Bronchus fibroblast of lung (primary cell): ENCODE measurements around the gene THEM5. TPM values are rescaled to one million over a fixed set of nuclear protein-coding genes. Genes with fewer than 3 reads are reported as not detected.

Source experiments
- total RNA-seq: library from RNA; depleted of rRNA; stranded (reverse); fragments of >200 nt; gene quantifications from 2 replicates; pipeline ENCODE4 v1.2.3, GENCODE V29; 2015

THEM5 gene, protein sequence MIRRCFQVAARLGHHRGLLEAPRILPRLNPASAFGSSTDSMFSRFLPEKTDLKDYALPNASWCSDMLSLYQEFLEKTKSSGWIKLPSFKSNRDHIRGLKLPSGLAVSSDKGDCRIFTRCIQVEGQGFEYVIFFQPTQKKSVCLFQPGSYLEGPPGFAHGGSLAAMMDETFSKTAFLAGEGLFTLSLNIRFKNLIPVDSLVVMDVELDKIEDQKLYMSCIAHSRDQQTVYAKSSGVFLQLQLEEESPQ
- total RNA-seq = not detected in 2 replicates

DNA sequence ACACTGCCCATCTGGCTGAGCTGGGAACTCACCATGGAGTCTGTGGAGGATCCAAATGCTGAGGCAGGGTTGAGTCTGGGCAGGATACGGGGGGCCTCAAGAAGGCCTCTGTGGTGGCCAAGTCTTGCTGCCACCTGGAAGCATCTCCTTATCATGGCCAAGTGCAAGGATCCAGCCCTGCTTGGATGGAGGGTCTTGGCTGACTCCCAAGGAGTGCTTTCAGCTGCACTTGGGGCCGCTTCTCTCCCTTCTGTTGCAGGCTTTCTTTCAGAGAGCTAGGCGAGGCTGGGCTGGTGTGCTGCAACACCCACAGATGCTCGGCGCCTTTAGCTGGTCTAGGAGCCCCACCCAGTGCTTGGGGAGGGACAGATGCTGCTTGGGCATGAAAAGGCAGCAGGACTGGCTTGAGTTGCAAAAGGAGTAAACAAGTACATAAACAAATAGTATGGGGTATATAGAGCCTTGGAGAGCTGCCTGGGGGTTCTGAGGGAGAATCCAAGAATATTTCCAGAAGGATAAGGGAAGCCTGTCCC, at the start of gene THEM5:
TSS of gene THEM5 (minus strand) at position 302 of the 533 bp plus-strand sequence. CDS start at position 155, 147 bp downstream.

GRCh38 chr1:151839457-151840403, 13.8 kb downstream of the THEM5 start, which contains the start of gene C2CD4D:
TSS of gene C2CD4D (minus strand) at chr1:151839820. CDS start at chr1:151838989, 831 bp downstream.

GRCh38 chr1:151831605-151832004, 21.9 kb downstream of the THEM5 start, which contains the start of gene RORC:
TSS of gene RORC (minus strand) at chr1:151831802. CDS start at chr1:151831764, 38 bp downstream.

DNA sequence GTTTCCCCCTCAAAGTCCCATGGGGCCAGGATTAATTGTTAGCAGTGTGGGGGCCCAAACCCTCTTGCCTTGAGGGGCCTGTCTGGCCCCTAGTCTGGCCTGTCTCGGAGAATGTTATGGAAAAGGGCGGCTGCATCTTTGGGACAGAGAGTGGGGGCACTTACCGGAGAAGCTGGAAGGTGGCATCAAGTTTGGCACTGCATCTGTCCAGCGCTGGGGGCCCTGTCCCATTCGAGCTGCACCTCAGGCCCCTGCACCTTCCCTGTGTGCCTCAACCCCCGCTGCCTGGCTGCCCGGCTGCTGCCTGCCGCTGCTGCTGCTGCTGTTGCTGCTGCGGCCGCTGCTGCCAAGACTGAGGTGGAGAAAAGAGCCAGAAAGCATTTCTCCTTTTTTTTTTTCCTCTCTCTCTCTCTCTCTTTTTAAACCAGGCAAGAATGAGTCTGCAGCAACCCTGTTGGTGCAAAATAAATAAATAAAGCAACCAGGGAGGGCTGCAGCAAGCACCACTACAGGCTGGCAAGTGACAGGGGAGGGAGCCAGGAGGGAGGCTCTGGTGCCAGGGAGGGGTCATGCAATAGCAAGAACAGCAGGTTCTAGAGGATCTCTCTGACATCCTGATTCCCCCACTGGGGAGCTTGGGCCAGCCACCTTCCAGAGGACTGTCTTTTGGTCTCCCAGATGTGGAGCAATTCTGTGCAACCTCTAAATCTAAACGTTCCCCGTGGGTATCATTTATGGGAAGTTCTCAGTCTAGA, 48.3 kb downstream of the THEM5 start, which contains the start of gene LINGO4:
TSS of gene LINGO4 (minus strand) at position 354 of the 755 bp plus-strand sequence. CDS start 2,715 bp downstream, outside the sequence.

Other genes with a start within 250 kb of the THEM5 start
- gene SNX27, start 241.7 kb downstream of the THEM5 start, total RNA-seq = 10.1 and 10.3 TPM in 2 replicates
- gene CELF3, start 136.9 kb downstream of the THEM5 start, total RNA-seq = not detected in 2 replicates
- not detected in 2 replicates for gene RIIAD1, start 132.2 kb downstream of the THEM5 start, total RNA-seq
- 90.7 and 117 TPM in 2 replicates for gene MRPL9, start 90.2 kb downstream of the THEM5 start, total RNA-seq
- 4.5 and 5.5 TPM in 2 replicates for gene TDRKH, start 63.2 kb downstream of the THEM5 start, total RNA-seq
- gene LINGO4, start 48.3 kb downstream of the THEM5 start, total RNA-seq = not detected in 2 replicates
- gene RORC, start 21.9 kb downstream of the THEM5 start, total RNA-seq = 0.15 TPM in 1 of 2 replicates, not detected in the other
- 0.50 TPM in 1 of 2 replicates, not detected in the other for gene C2CD4D, start 13.9 kb downstream of the THEM5 start, total RNA-seq
- gene THEM4, start 55.8 kb upstream of the THEM5 start, total RNA-seq = 12.5 and 17.3 TPM in 2 replicates
- gene S100A10, start 140.1 kb upstream of the THEM5 start, total RNA-seq = 179 and 260 TPM in 2 replicates
- gene S100A11, start 183.3 kb upstream of the THEM5 start, total RNA-seq = 476 and 523 TPM in 2 replicates
- not detected in 2 replicates for gene TCHHL1, start 235.4 kb upstream of the THEM5 start, total RNA-seq